Measurements from ENCODE around the gene B3GALT6.
"Not testable (repeated sequence)": the region's sequence is repeated elsewhere in the genome, so short reads cannot be mapped to it uniquely, and the experiment has no call there.

B3GALT6 gene

DNA sequence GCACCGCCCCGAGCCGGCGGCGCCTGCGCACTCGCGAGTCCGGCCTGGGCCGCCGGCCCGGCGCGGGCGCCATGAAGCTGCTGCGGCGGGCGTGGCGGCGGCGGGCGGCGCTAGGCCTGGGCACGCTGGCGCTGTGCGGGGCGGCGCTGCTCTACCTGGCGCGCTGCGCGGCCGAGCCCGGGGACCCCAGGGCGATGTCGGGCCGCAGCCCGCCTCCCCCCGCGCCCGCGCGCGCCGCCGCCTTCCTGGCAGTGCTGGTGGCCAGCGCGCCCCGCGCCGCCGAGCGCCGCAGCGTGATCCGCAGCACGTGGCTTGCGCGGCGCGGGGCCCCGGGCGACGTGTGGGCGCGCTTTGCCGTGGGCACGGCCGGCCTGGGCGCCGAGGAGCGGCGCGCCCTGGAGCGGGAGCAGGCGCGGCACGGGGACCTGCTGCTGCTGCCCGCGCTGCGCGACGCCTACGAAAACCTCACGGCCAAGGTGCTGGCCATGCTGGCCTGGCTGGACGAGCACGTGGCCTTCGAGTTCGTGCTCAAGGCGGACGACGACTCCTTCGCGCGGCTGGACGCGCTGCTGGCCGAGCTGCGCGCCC is at the start of gene B3GALT6:
B3GALT6 (plus strand) TSS at position 30 of the 588 bp plus-strand sequence; CDS start at position 72, 42 bp downstream.
- no peak for DNase-seq

GRCh38 chr1:1182491-1183220 is 49.4 kb upstream of the B3GALT6 start:
- no peak for DNase-seq

- DNase-seq = no peak
Observed at GRCh38 chr1:1183221-1183747, 48.8 kb upstream of the B3GALT6 start.

GRCh38 chr1:1183833-1184775 is 47.9 kb upstream of the B3GALT6 start:
- DNase-seq = no peak

DNA sequence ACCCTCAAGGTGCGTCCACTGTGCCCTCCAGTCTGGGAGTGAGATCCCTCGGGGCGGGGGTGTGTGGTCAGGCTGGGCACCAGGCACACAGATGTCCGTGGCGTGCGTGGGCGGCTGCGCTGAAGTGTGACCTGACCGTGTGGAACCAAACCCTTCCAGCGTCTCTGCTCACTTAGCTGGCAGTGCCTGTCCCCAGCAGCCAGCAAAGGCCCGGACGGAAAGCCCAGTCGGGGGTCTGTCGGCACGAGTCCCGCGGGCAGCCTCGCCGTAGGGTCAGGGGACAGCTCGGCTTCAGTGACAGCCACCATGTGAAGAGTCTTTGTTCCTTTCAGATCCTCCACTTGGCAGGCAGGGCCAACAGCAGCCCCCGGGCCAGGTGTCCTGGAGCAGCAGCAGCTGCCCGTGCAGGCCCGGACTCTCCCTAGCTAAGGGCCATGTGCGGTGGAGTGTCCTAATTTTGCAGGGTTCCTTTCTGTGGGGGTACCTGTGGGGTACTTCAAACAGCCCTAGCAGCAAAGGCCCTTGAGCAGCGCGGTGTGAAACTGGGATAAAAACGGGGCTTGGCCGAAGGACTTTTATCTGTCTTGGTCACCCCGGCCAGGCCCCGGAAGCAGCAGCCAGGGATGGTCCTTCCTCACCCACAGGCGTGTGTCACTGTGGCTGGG is 46.8 kb upstream of the B3GALT6 start:
- no peak for DNase-seq

DNA sequence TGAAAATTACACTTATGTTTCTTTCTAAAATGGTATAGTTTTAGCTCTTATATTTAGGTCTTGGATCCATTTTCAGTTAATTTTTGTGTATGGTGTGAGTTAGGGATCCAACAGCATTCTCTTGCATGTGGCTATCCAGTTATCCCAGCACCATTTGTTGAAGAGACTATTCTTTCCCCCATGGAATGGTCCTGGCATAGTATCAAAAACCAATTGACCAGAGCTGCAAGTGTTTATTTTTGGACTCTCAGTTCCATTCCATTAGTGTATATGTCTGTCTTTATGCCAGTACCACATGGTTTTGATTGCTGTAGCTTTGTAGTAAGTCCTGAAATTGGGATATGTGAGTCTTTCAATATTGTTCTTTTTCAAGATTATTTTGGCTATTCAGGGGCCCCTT is 44.1 kb upstream of the B3GALT6 start:
- no peak for DNase-seq

- peak; percentile 73 for DNase-seq
Observed at GRCh38 chr1:1189111-1189510, 42.9 kb upstream of the B3GALT6 start.

- no peak for DNase-seq
Observed at GRCh38 chr1:1191734-1192133, 40.3 kb upstream of the B3GALT6 start.

- DNase-seq = no peak
Observed at GRCh38 chr1:1194723-1195122, 37.3 kb upstream of the B3GALT6 start.

DNA sequence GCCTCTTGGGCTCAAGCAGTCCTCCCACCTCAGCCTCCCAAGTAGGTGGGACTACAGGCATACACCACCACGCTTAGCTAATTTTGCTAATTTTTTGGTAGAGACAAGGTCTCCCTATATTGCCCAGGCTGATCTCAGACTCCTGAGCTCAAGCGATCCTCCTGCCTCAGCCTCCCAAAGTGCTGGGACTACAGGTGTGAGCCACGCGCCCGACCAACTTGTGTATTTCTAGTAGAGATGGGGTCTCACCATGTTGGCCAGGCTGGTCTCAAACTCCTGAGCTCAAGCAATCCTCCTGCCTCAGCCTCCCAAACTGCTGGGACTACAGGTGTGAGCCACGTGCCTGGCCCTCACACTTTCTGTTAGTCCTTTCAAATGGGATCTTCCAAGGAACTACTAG is 36.3 kb upstream of the B3GALT6 start:
- DNase-seq = not testable (repeated sequence)

DNA sequence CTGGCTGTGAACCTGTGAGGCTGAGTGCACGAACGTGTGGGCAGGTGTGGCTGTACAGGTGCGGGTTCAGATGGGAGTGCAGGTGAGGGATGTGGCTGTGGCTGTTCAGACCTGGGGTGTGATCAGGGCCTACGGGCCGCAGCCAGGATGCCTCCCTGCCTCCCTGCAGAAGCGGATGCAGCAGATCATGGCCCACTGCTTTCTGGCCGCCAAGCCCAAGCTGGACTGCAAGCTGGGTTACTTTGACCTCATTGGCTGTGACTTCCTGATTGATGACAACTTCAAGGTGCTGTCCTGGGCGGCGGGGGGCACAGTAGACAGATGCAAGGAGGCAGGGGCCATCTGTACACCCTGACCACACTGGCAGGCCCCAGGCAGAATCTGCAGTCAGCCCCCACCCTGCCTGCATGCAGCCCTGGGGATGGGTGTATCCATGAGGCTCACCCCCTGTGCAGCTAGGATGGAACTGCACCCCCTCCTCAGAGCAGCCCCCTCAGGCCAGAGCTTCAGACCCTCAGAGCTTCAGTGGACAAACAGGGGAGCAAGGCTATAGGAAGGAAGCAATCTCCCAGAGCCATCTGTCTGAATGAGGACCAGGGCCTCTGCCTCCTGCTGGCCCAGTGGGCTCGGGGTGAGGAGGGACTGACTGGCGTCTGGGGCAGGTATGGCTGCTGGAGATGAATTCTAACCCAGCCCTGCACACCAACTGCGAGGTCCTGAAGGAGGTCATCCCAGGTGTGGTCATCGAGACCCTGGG is 35.4 kb upstream of the B3GALT6 start:
- no peak for DNase-seq

- DNase-seq = no peak
Observed at GRCh38 chr1:1197188-1197500, 34.9 kb upstream of the B3GALT6 start.

DNA sequence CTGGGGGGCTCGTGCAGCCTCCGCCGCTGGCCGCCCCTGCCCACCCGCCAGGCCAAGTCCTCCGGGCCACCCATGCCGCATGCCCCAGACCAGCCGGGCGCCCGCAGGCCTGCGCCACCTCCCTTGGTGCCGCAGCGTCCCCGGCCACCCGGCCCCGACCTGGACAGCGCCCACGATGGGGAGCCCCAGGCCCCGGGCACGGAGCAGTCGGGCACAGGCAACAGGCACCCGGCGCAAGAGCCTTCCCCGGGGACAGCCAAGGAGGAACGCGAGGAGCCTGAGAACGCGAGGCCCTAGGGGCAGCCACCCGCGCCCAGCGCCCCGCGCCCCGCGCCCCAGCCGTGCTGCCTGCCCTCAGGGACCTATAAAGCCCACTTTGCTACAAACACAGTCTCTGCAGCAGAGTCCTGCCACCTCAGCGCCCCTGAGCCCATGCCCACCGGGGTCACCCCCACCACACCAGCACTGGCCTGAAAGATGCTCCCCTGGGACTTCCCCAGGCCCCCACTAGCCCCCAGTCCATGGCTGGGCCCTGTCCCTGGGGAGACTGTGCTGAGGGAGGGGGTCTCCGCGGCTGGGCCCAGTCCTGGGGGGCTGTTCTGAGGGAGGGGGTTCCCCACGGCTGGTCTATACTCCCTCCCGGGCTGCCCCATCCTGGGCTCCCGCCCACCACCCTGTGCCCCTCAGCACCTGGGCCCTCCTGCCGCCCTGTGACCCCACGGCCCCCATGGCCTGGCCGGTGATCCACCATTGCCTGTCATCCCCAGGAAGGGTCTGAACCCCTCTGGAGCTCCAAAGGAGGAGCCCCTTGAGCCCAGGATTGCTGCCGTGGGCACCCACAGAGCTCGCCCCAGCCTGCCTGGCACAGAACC is 34.2 kb upstream of the B3GALT6 start:
- no peak for DNase-seq

DNA sequence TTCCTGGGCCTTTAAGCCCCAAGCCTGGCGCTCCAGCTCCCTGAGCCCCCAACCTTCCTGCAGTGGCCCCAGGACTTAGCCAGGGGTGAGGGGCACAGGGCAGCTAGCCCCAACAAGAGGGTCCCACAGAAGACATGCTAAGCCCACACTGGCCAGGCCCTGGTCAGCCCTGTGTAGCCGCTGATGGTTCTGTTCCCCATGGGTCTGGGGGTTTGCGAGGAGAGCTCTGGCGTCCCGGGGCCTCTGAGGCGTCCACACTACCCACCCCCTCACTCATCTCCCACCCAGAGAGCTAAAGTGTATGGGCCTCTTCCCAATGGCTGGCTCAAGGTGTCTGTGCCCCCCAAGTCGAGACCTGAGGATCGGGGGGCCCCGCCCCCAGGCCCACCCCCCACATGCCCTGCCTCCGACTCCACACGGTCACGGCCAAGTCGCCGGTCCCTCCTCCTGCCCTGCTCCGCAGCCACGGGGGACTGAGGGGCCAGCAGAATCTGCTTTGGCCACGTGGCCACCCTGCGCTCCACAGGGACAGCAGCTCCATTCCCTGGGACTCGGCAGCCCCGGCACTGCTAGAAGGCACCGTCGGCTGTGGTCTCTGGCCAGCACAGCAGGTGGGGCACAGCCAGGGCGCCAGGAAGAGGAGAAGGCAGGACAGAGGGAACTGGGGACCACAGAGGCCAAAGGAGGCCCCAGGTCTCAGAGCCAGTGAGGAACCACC is 33.5 kb upstream of the B3GALT6 start:
- DNase-seq = no peak

GRCh38 chr1:1199141-1199960 is 32.7 kb upstream of the B3GALT6 start:
- DNase-seq = no peak

DNA sequence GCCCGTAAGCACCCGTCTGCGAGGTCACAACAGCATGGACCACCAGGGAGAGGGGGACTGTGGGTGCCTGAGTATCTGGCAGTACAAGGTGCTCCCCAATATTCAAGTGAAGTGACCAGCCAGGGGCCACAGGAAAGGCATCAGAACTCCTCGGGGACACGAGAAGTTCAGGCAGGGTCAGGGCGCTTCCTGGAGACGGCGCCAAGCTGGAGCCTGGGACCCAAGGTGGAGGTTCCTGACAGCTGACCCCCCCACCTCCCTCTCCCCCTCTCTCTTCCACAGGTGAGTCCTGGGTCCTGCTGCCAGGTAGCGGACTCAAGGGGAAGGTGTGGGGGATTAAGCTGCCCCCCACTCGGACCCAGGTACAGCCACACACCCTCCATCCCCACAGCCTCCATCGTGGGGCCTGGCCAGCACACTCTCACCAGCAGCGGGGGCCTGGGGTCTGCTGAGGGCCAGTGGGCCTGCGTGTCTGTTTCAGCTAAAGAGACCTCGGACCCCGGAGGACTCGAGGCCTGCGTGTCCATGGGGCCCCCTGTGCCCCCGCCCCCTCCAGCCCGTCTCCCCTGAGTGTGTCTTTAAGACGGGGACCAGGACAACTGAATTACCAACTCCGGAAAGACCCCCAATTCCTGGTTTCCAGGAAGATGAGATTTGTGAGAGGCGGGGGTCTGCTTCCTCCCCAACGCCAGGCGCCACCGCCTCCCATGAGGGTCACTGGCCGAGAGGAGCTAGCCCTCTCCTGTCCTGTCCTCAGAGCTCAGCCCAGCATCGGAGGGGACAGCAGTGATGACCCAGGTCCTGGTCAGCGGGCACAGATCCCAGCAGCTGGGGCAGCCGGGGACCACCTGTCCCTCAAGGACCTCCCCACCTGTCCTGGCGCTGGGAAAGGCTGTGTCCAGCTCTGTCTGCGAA is 31.8 kb upstream of the B3GALT6 start:
- no peak for DNase-seq

GRCh38 chr1:1200876-1201810 is 30.9 kb upstream of the B3GALT6 start:
- DNase-seq = peak; percentile 92
